CD4-positive, alpha-beta memory T cell (primary cell): ENCODE results near the gene EPC1. TPM values are rescaled to one million over a fixed set of nuclear protein-coding genes. Genes with fewer than 3 reads are reported as not detected.

Experiments
- CTCF ChIA-PET: fragments of 350-600 bp; sonication (Branson Sonifier 250); formaldehyde crosslinking; loops from one replicate; lab custom pipeline; 2021; ENCODE audit warnings: inconsistent platforms; ENCODE audit not compliant: partially characterized antibody; lab: Charles Lee
- POLR2A ChIA-PET: fragments of 350-600 bp; sonication (Branson Sonifier 250); formaldehyde crosslinking; loops from one replicate; lab custom pipeline; 2021; ENCODE audit not compliant: partially characterized antibody; lab: Charles Lee
- DNase-seq, 5 donors: peaks; one replicate each; pipeline versions ENCODE4 v3.0.0 to v3.0.0-alpha.2; 2020 to 2022; ENCODE audit warnings: mixed read lengths in 1 of 5
- H3K27ac ChIP-seq: one replicate; pipeline ENCODE4 v1.7.0; 2013; ENCODE audit warnings: low read depth, low read length
- H3K27me3 ChIP-seq: 2 replicates; pipeline ENCODE4 v1.7.0; 2013; ENCODE audit warnings: mild to moderate bottlenecking, low read length, moderate library complexity; ENCODE audit not compliant: insufficient read depth
- H3K36me3 ChIP-seq: 2 replicates; pipeline ENCODE4 v1.7.0; 2013; ENCODE audit warnings: mild to moderate bottlenecking, low read length, moderate library complexity; ENCODE audit not compliant: insufficient read depth
- H3K4me1 ChIP-seq: 2 replicates; pipeline ENCODE4 v1.7.0; 2013; ENCODE audit warnings: mild to moderate bottlenecking, low read length, moderate library complexity; ENCODE audit not compliant: insufficient read depth
- H3K4me3 ChIP-seq, 2 donors: one replicate each; pipeline ENCODE4 v1.7.0; 2013; ENCODE audit warnings: low read length in 2 of 2, mild to moderate bottlenecking in 1 of 2
- H3K9me3 ChIP-seq, 2 donors: one replicate each; pipeline ENCODE4 v1.7.0; 2013; ENCODE audit warnings: low read length in 2 of 2, control low read depth in 1 of 2; ENCODE audit not compliant: control insufficient read depth in 1 of 2
- H3K27ac Mint-ChIP-seq, 7 donors: one replicate each; pipeline ENCODE4 v1.8.0; 2020 to 2021; ENCODE audit warnings: mixed read lengths in 7 of 7, mild to moderate bottlenecking in 6 of 7, inconsistent platforms in 3 of 7, moderate library complexity in 3 of 7
- H3K27me3 Mint-ChIP-seq, 2 donors: one replicate each; pipeline ENCODE4 v1.8.0; 2020 to 2021; ENCODE audit warnings: mixed read lengths in 2 of 2
- H3K36me3 Mint-ChIP-seq, 2 donors: one replicate each; pipeline ENCODE4 v1.8.0; 2020 to 2021; ENCODE audit warnings: mixed read lengths in 2 of 2, inconsistent platforms in 1 of 2, mild to moderate bottlenecking in 1 of 2
- H3K4me1 Mint-ChIP-seq, 4 donors: one replicate each; pipeline ENCODE4 v1.8.0; 2020 to 2021; ENCODE audit warnings: mixed read lengths in 4 of 4, mild to moderate bottlenecking in 1 of 4
- H3K4me3 Mint-ChIP-seq, 8 donors: one replicate each; pipeline ENCODE4 v1.8.0; 2020 to 2021; ENCODE audit warnings: mixed read lengths in 8 of 8, mild to moderate bottlenecking in 7 of 8, moderate library complexity in 6 of 8, inconsistent platforms in 3 of 8
- H3K9me3 Mint-ChIP-seq, 8 donors: one replicate each; pipeline ENCODE4 v1.8.0; 2020 to 2021; ENCODE audit warnings: mixed read lengths in 8 of 8, mild to moderate bottlenecking in 5 of 8, inconsistent platforms in 3 of 8, moderate library complexity in 1 of 8
- intact Hi-C: fragments of 100-400 bp; cut with micrococcal nuclease; formaldehyde crosslinking; loops from one replicate; pipeline ENCODE4 v1.15.1; 2023
- polyA plus RNA-seq, 2 donors: library from polyadenylated mRNA; unstranded; fragments of 300-500 nt; fragmentation: Illumina TruSeq; gene quantifications; one replicate each; pipeline ENCODE4 v1.2.3, GENCODE V29; 2021
- total RNA-seq, 2 experiments: library from RNA; stranded (reverse); gene quantifications; one replicate each; pipeline ENCODE4 v1.2.3, GENCODE V29; 2021

Gene EPC1
- total and polyA plus RNA-seq, 4 experiments from 2014 or later: 46.0 to 112 (median 81.2) TPM

GRCh38 chr10:32376771-32377170, 29.8 kb upstream of the EPC1 start:
- ChIA-PET POLR2A (interaction anchor here (1.1 to 4.7 kb wide), 7 partner anchors 24 to 604 kb away, joined by 4 to 88 read pairs (median 28); partner anchors contain the start of genes CCDC7 and EPC1), CTCF (interaction anchor here (0.7 to 4.3 kb wide), 7 partner anchors 10 to 632 kb away, joined by 3 to 43 read pairs (median 6); no protein-coding TSS in a partner anchor)
- no peaks in the 10 kb centered on the region for H3K9me3 Mint-ChIP-seq
- no peaks in the 10 kb centered on the region for H3K36me3 ChIP-seq
- intact Hi-C loops: loop anchor here (5.0 to 10.0 kb wide), 4 partner anchors 452 to 756 kb away; partner anchors contain the start of gene ARHGAP12
- DNase-seq: no peak
- peak overlapping the region; percentile 73 for H3K27ac ChIP-seq
- peaks cover 13 to 15% of the 10 kb centered on the region in 2 donors for H3K36me3 Mint-ChIP-seq
- peaks cover 28 to 40% (median 34%) of the 10 kb centered on the region in 4 donors for H3K4me1 Mint-ChIP-seq
- H3K4me3 ChIP-seq: peak overlapping the region; percentile 74 to 99
- peak overlapping the region in 3 of 8 donors; percentile 83 to 92 (median 88) for H3K4me3 Mint-ChIP-seq
- no peaks in the 10 kb centered on the region for H3K27me3 ChIP-seq
- peaks cover 53% of the 10 kb centered on the region for H3K4me1 ChIP-seq
- H3K27me3 Mint-ChIP-seq: no peaks in the 10 kb centered on the region
- no peaks in the 10 kb centered on the region for H3K9me3 ChIP-seq
- peak overlapping the region in 6 of 7 donors; percentile 47 to 94 (median 90) for H3K27ac Mint-ChIP-seq

- peaks cover 28 to 44% (median 38%) of the 10 kb centered on the region in 4 donors for H3K4me1 Mint-ChIP-seq
- no peaks in the 10 kb centered on the region for H3K9me3 Mint-ChIP-seq
- H3K27ac Mint-ChIP-seq: peak overlapping the region in 4 of 7 donors; percentile 15 to 94 (median 92)
- peak overlapping the region; percentile 74 to 99 for H3K4me3 ChIP-seq
- H3K27ac ChIP-seq: peak overlapping the region; percentile 73
- H3K4me1 ChIP-seq: peaks cover 60% of the 10 kb centered on the region
- no peaks in the 10 kb centered on the region for H3K9me3 ChIP-seq
- peak overlapping the region in 3 of 8 donors; percentile 83 to 92 (median 88) for H3K4me3 Mint-ChIP-seq
- intact Hi-C loops: loop anchor here (5.0 to 10.0 kb wide), 4 partner anchors 451 to 756 kb away; partner anchors contain the start of gene ARHGAP12
- ChIA-PET CTCF (interaction anchor here (0.8 to 4.3 kb wide), 6 partner anchors 9 to 780 kb away, joined by 3 to 43 read pairs (median 4); no protein-coding TSS in a partner anchor), POLR2A (interaction anchor here (1.1 to 4.7 kb wide), 4 partner anchors 23 to 604 kb away, joined by 4 to 56 read pairs (median 26); partner anchors contain the start of genes CCDC7 and EPC1)
- peaks cover 15 to 19% of the 10 kb centered on the region in 2 donors for H3K36me3 Mint-ChIP-seq
- DNase-seq: no peak
- H3K36me3 ChIP-seq: peaks cover 4% of the 10 kb centered on the region
- no peaks in the 10 kb centered on the region for H3K27me3 ChIP-seq
- no peaks in the 10 kb centered on the region for H3K27me3 Mint-ChIP-seq
These were observed 29.1 kb upstream of the EPC1 start for GRCh38 chr10:32376097-32376496.

- Histone ChIP-seq H3K27ac (no peak overlapping the region), H3K27me3 (no peaks in the 10 kb centered on the region), H3K36me3 (peaks cover 6% of the 10 kb centered on the region), H3K4me1 (peaks cover 64% of the 10 kb centered on the region), H3K9me3 (no peaks in the 10 kb centered on the region), H3K4me3 (no peak overlapping the region)
- Mint-ChIP-seq H3K4me1 (peaks cover 29 to 46% (median 40%) of the 10 kb centered on the region in 4 donors), H3K9me3 (no peaks in the 10 kb centered on the region), H3K36me3 (peaks cover 15 to 22% of the 10 kb centered on the region in 2 donors), H3K27me3 (no peaks in the 10 kb centered on the region), H3K4me3 (peak overlapping the region; percentile 52 to 79 (median 72)), H3K27ac (peak overlapping the region in 3 of 7 donors; percentile 0 to 49 (median 30))
- ChIA-PET POLR2A (interaction anchor here (1.6 to 4.6 kb wide), 2 partner anchors 28 to 70 kb away, joined by 7 to 56 read pairs; partner anchors contain the start of genes CCDC7 and EPC1), CTCF (interaction anchor here (0.7 to 1.8 kb wide), 6 partner anchors 8 to 780 kb away, joined by 3 to 4 read pairs (median 3); no protein-coding TSS in a partner anchor)
- DNase-seq: no peak
- intact Hi-C loops: loop anchor here (5.0 to 10.0 kb wide), 4 partner anchors 451 to 757 kb away; partner anchors contain the start of gene ARHGAP12
These were observed 28.7 kb upstream of the EPC1 start for GRCh38 chr10:32375631-32376030.

GRCh38 chr10:32374605-32375004, 27.6 kb upstream of the EPC1 start:
- POLR2A ChIA-PET: interaction anchor here (1.1 to 1.7 kb wide), 4 partner anchors 21 to 635 kb away, joined by 3 to 5 read pairs (median 4); partner anchors contain the start of gene CCDC7

GRCh38 chr10:32373496-32373895, 26.5 kb upstream of the EPC1 start:
- intact Hi-C loops: loop anchor here (10.0 kb wide), 1 partner anchor 449 kb away; the partner anchor contains the start of gene ARHGAP12
- no peaks in the 10 kb centered on the region for H3K9me3 Mint-ChIP-seq
- Histone ChIP-seq H3K27ac (no peak overlapping the region), H3K9me3 (no peaks in the 10 kb centered on the region), H3K4me3 (no peak overlapping the region), H3K27me3 (no peaks in the 10 kb centered on the region), H3K4me1 (peaks cover 67% of the 10 kb centered on the region), H3K36me3 (peaks cover 6% of the 10 kb centered on the region)
- CTCF ChIA-PET: interaction anchor here (0.8 to 2.1 kb wide), 4 partner anchors 20 to 636 kb away, joined by 3 to 8 read pairs (median 3); no protein-coding TSS in a partner anchor
- no peaks in the 10 kb centered on the region for H3K27me3 Mint-ChIP-seq
- peak overlapping the region in 6 of 7 donors; percentile 14 to 67 (median 50) for H3K27ac Mint-ChIP-seq
- peaks cover 40 to 64% (median 51%) of the 10 kb centered on the region in 4 donors for H3K4me1 Mint-ChIP-seq
- DNase-seq: no peak
- POLR2A ChIA-PET: interaction anchor here (0.6 to 1.7 kb wide), 10 partner anchors 10 to 636 kb away, joined by 3 to 5 read pairs (median 4); partner anchors contain the start of gene CCDC7
- H3K4me3 Mint-ChIP-seq: peak overlapping the region in 5 of 8 donors; percentile 27 to 44 (median 35)
- peaks cover 15 to 29% of the 10 kb centered on the region in 2 donors for H3K36me3 Mint-ChIP-seq

More at GRCh38 chr10:32374605-32375004, 27.6 kb upstream of the EPC1 start:
- peak overlapping the region in 4 of 7 donors; percentile 19 to 68 (median 43) for H3K27ac Mint-ChIP-seq
- H3K4me3 ChIP-seq: no peak overlapping the region
- H3K9me3 ChIP-seq: no peaks in the 10 kb centered on the region
- H3K4me1 Mint-ChIP-seq: peaks cover 36 to 54% (median 45%) of the 10 kb centered on the region in 4 donors
- intact Hi-C loops: loop anchor here (5.0 to 10.0 kb wide), 4 partner anchors 450 to 758 kb away; partner anchors contain the start of gene ARHGAP12
- no peak for DNase-seq
- H3K27me3 Mint-ChIP-seq: no peaks in the 10 kb centered on the region
- H3K27me3 ChIP-seq: no peaks in the 10 kb centered on the region
- no peaks in the 10 kb centered on the region for H3K9me3 Mint-ChIP-seq
- peaks cover 64% of the 10 kb centered on the region for H3K4me1 ChIP-seq
- peak overlapping the region; percentile 22 to 79 (median 62) for H3K4me3 Mint-ChIP-seq
- peaks cover 6% of the 10 kb centered on the region for H3K36me3 ChIP-seq
- CTCF ChIA-PET: no interaction called here
- peaks cover 15 to 26% of the 10 kb centered on the region in 2 donors for H3K36me3 Mint-ChIP-seq
- H3K27ac ChIP-seq: no peak overlapping the region

- intact Hi-C loops: loop anchor here (10.0 kb wide), 1 partner anchor 448 kb away; the partner anchor contains the start of gene ARHGAP12
- DNase-seq: no peak
- Histone ChIP-seq H3K27me3 (no peaks in the 10 kb centered on the region), H3K36me3 (peaks cover 6% of the 10 kb centered on the region), H3K9me3 (no peaks in the 10 kb centered on the region), H3K4me1 (peaks cover 72% of the 10 kb centered on the region), H3K4me3 (no peak overlapping the region), H3K27ac (no peak overlapping the region)
- Mint-ChIP-seq H3K9me3 (no peaks in the 10 kb centered on the region), H3K4me3 (peak overlapping the region in 2 of 8 donors; percentile 10 to 33), H3K36me3 (peaks cover 15 to 29% of the 10 kb centered on the region in 2 donors), H3K27me3 (no peaks in the 10 kb centered on the region), H3K4me1 (peaks cover 44 to 69% (median 55%) of the 10 kb centered on the region in 4 donors), H3K27ac (peak overlapping the region in 4 of 7 donors; percentile 10 to 67 (median 48))
- POLR2A ChIA-PET: interaction anchor here (0.6 to 1.7 kb wide), 9 partner anchors 10 to 105 kb away, joined by 3 to 5 read pairs (median 4); partner anchors contain the start of gene CCDC7
- CTCF ChIA-PET: interaction anchor here (0.8 to 2.1 kb wide), 4 partner anchors 20 to 636 kb away, joined by 3 to 8 read pairs (median 3); no protein-coding TSS in a partner anchor
These were observed 26.1 kb upstream of the EPC1 start for GRCh38 chr10:32373031-32373430.
